Measurements from ENCODE around the gene ASGR2.

- TF ChIP-seq CTCF (IDR thresholded peaks at IDR 0.05) (no peak), POLR2A (IDR thresholded peaks at IDR 0.05) (no peak), POLR2AphosphoS5 (IDR thresholded peaks at IDR 0.05) (no peak)
These were observed 7.8 kb upstream of the ASGR2 start for GRCh38 chr17:7122381-7122780.

Measured in transverse colon (tissue), 4 donors.